Femur (tissue), 1 donor: ENCODE results near the gene ADTRP.

Source experiments
- DNase-seq: peaks from one replicate; pipeline ENCODE4 v3.0.0-alpha.2; 2017

ADTRP gene

GRCh38 chr6:11754625-11755271 is 23.9 kb downstream of the ADTRP start:
- DNase-seq, result no peak

- no peak for DNase-seq
Measured at GRCh38 chr6:11753798-11754197, 24.8 kb downstream of the ADTRP start.

GRCh38 chr6:11752360-11752759 is 26.2 kb downstream of the ADTRP start:
- no peak for DNase-seq

- no peak for DNase-seq
Measured at GRCh38 chr6:11750682-11751081, 27.9 kb downstream of the ADTRP start.

- no peak for DNase-seq
Measured at GRCh38 chr6:11748591-11749210, 29.9 kb downstream of the ADTRP start.

- DNase-seq, result no peak
Measured at GRCh38 chr6:11747021-11747420, 31.6 kb downstream of the ADTRP start.

- DNase-seq, result peak; percentile 71
Measured at GRCh38 chr6:11744753-11745152, 33.9 kb downstream of the ADTRP start.

GRCh38 chr6:11744101-11744500 is 34.5 kb downstream of the ADTRP start:
- DNase-seq, result no peak

- DNase-seq, result no peak
Measured at GRCh38 chr6:11740875-11741274, 37.7 kb downstream of the ADTRP start.

GRCh38 chr6:11738661-11739375 is 39.8 kb downstream of the ADTRP start:
- no peak for DNase-seq

GRCh38 chr6:11738234-11738633 is 40.4 kb downstream of the ADTRP start:
- DNase-seq, result no peak

- no peak for DNase-seq
Measured at GRCh38 chr6:11736601-11737000, 42.0 kb downstream of the ADTRP start.

- DNase-seq, result no peak
Measured at GRCh38 chr6:11734861-11735613, 43.6 kb downstream of the ADTRP start.

GRCh38 chr6:11732036-11732631 is 46.5 kb downstream of the ADTRP start:
- peak; percentile 83 for DNase-seq

GRCh38 chr6:11731423-11731822 is 47.2 kb downstream of the ADTRP start:
- DNase-seq, result no peak

GRCh38 chr6:11730641-11731040 is 48.0 kb downstream of the ADTRP start:
- DNase-seq, result no peak

GRCh38 chr6:11729076-11729475 is 49.5 kb downstream of the ADTRP start:
- DNase-seq, result no peak

- no peak for DNase-seq
Measured at GRCh38 chr6:11727998-11728961, 50.3 kb downstream of the ADTRP start.

GRCh38 chr6:11727346-11727997 is 51.1 kb downstream of the ADTRP start:
- no peak for DNase-seq

GRCh38 chr6:11724286-11724685 is 54.3 kb downstream of the ADTRP start:
- DNase-seq, result no peak
